ENCODE results near the gene GNAI2. TPM values are rescaled to one million over a fixed set of nuclear protein-coding genes. Genes with fewer than 3 reads are reported as not detected.

The GNAI2 gene
- total RNA-seq, 5 donors from 2014 or later (not counting 1 experiment from before 2014, with no cell fraction given) = 257 to 313 (median 287) TPM

GRCh38 chr3:50254577-50255250 lies 18.7 kb downstream of the GNAI2 start:
- Mint-ChIP-seq H3K4me1 (peaks cover 23 to 34% (median 33%) of the 10 kb centered on the region in 3 donors), H3K9me3 (no peaks in the 10 kb centered on the region), H3K27me3 (no peaks in the 10 kb centered on the region), H3K27ac (no peak overlapping the region), H3K4me3 (no peak overlapping the region), H3K36me3 (peaks cover 37% of the 10 kb centered on the region)
- no peak for ATAC-seq (replicated peaks in 1 of 4)
- WGBS (ENCODE audit: insufficient coverage) = 91% methylated on average over 5 of the region's 8 CpGs
- ChIA-PET POLR2A (no interaction called here), CTCF (no interaction called here)
- peak in 2 of 35 experiments; percentile 17 to 48 for DNase-seq
- H3K4me3 ChIP-seq (ENCODE audit: control insufficient read depth in 1 of 2, extremely low read depth in 1 of 2, low read length in 1 of 2) = no peak overlapping the region
- H3K9me3 ChIP-seq = no peaks in the 10 kb centered on the region
- H3K36me3 ChIP-seq (ENCODE audit: control insufficient read depth in 2 of 2, extremely low read depth in 1 of 2, insufficient read depth in 1 of 2, low read length in 1 of 2) = peaks cover 23 to 83% of the 10 kb centered on the region in 2 donors
- H3K27ac ChIP-seq (ENCODE audit: low read length) = no peak overlapping the region
- no peaks in the 10 kb centered on the region for H3K27me3 ChIP-seq (replicated peaks in 1 of 2; ENCODE audit: control insufficient read depth in 2 of 2, extremely low read depth in 1 of 2, insufficient read depth in 2 of 2, low read length in 1 of 2)
- H3K4me1 ChIP-seq (ENCODE audit: control insufficient read depth in 1 of 2, extremely low read depth in 1 of 2, insufficient read depth in 2 of 2, low read length in 2 of 2) = peaks cover under 1 to 47% of the 10 kb centered on the region in 2 experiments

DNA sequence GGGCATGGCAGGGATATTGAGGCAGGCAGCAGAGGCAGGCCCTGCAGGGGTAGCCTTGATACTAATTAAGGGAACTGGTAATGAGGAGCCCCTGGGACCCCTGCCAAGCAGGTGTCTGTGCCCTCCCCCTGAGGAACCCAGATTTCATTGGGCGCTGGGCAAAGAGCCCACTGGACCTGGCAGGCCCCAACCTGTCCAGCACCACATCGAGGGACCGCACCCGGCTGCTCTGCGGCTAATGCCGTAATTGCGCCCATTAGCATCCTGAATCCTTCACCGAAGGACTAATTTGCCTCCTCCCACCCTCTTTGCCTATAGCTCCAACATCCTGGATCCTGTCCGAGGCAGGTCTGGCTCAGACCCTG lies 19.2 kb downstream of the GNAI2 start:
- H3K4me1 Mint-ChIP-seq = peaks cover 22 to 31% (median 30%) of the 10 kb centered on the region in 3 donors
- no peaks in the 10 kb centered on the region for H3K27me3 Mint-ChIP-seq
- ATAC-seq (replicated peaks in 1 of 4) (no peak), DNase-seq (no peak)
- CTCF ChIA-PET = no interaction called here
- no peak overlapping the region for H3K4me3 Mint-ChIP-seq
- no peak overlapping the region for H3K27ac Mint-ChIP-seq
- H3K4me3 ChIP-seq (ENCODE audit: control insufficient read depth in 1 of 2, extremely low read depth in 1 of 2, low read length in 1 of 2) = no peak overlapping the region
- POLR2A ChIA-PET = interaction anchor here in 1 of 2 donors (0.7 kb wide), 1 partner anchor 26 kb away, joined by 8 read pairs; no protein-coding TSS in a partner anchor
- no peak overlapping the region for H3K27ac ChIP-seq (ENCODE audit: low read length)
- H3K9me3 ChIP-seq = no peaks in the 10 kb centered on the region
- H3K36me3 Mint-ChIP-seq = peaks cover 37% of the 10 kb centered on the region
- H3K27me3 ChIP-seq (replicated peaks in 1 of 2; ENCODE audit: control insufficient read depth in 2 of 2, extremely low read depth in 1 of 2, insufficient read depth in 2 of 2, low read length in 1 of 2) = no peaks in the 10 kb centered on the region
- peaks cover 23 to 78% of the 10 kb centered on the region in 2 donors for H3K36me3 ChIP-seq (ENCODE audit: control insufficient read depth in 2 of 2, extremely low read depth in 1 of 2, insufficient read depth in 1 of 2, low read length in 1 of 2)
- peaks cover 2 to 45% of the 10 kb centered on the region in 2 experiments for H3K4me1 ChIP-seq (ENCODE audit: control insufficient read depth in 1 of 2, extremely low read depth in 1 of 2, insufficient read depth in 2 of 2, low read length in 2 of 2)
- 98% methylated on average over 7 of the region's 9 CpGs for WGBS (ENCODE audit: insufficient coverage)
- no peaks in the 10 kb centered on the region for H3K9me3 Mint-ChIP-seq

DNA sequence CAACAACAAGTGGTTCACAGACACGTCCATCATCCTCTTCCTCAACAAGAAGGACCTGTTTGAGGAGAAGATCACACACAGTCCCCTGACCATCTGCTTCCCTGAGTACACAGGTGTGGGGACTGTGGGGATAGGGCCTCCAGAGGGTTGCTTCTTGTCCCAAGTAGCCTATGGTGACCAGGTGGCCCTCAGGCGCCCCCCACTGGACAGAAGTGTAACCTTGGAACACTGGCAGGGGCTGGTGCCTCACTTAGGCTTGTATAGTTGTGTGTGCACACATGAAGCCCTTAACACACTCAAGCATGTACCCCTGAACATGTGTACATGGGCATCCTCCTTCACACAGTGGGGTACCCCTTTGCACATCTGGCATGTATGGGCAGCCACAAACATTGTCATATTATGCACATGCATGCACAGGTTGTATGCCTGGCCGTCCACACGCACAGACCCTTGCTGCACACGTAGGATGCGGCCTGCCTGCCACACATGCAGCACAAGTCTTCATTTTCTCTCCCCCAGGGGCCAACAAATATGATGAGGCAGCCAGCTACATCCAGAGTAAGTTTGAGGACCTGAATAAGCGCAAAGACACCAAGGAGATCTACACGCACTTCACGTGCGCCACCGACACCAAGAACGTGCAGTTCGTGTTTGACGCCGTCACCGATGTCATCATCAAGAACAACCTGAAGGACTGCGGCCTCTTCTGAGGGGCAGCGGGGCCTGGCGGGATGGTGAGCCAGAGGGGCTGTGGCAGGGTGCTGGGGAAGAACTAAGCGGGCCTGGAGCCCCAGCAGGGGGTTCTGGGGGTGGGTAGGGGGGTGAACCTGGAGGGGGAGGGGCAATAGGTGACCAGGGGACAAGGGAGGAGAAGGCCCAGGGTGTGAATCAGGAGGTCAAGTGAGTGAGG lies 21.2 kb downstream of the GNAI2 start:
- POLR2A ChIA-PET = no interaction called here
- H3K27me3 ChIP-seq (replicated peaks in 1 of 2; ENCODE audit: control insufficient read depth in 2 of 2, extremely low read depth in 1 of 2, insufficient read depth in 2 of 2, low read length in 1 of 2) = peaks cover 0 to 3% of the 10 kb centered on the region in 2 experiments

GRCh38 chr3:50258029-50258680 lies 22.2 kb downstream of the GNAI2 start:
- WGBS (ENCODE audit: insufficient coverage) = 100% methylated on average over 5 of the region's 17 CpGs
- Histone ChIP-seq H3K4me1 (ENCODE audit: control insufficient read depth in 1 of 2, extremely low read depth in 1 of 2, insufficient read depth in 2 of 2, low read length in 2 of 2) (peaks cover 2 to 27% of the 10 kb centered on the region in 2 experiments), H3K27ac (ENCODE audit: low read length) (no peak overlapping the region), H3K27me3 (replicated peaks in 1 of 2; ENCODE audit: control insufficient read depth in 2 of 2, extremely low read depth in 1 of 2, insufficient read depth in 2 of 2, low read length in 1 of 2) (peaks cover 0 to 3% of the 10 kb centered on the region in 2 experiments), H3K9me3 (no peaks in the 10 kb centered on the region), H3K4me3 (ENCODE audit: control insufficient read depth in 1 of 2, extremely low read depth in 1 of 2, low read length in 1 of 2) (no peak overlapping the region), H3K36me3 (ENCODE audit: control insufficient read depth in 2 of 2, extremely low read depth in 1 of 2, insufficient read depth in 1 of 2, low read length in 1 of 2) (peaks cover 21 to 55% of the 10 kb centered on the region in 2 donors)
- Mint-ChIP-seq H3K4me3 (no peak overlapping the region), H3K27me3 (no peaks in the 10 kb centered on the region), H3K36me3 (peaks cover 32% of the 10 kb centered on the region), H3K9me3 (no peaks in the 10 kb centered on the region), H3K4me1 (peaks cover 11 to 19% (median 18%) of the 10 kb centered on the region in 3 donors), H3K27ac (no peak overlapping the region)
- ChIA-PET POLR2A (interaction anchor here in 1 of 2 donors (0.6 kb wide), 1 partner anchor 17 kb away, joined by 10 read pairs; no protein-coding TSS in a partner anchor), CTCF (interaction anchor here (0.5 to 2.5 kb wide), 5 partner anchors 11 to 74 kb away, joined by 3 to 17 read pairs (median 3); no protein-coding TSS in a partner anchor)
- no peak for DNase-seq
- no peak for ATAC-seq (replicated peaks in 1 of 4)

More for the DNA sequence above, 21.2 kb downstream of the GNAI2 start:
- Histone ChIP-seq H3K36me3 (ENCODE audit: control insufficient read depth in 2 of 2, extremely low read depth in 1 of 2, insufficient read depth in 1 of 2, low read length in 1 of 2) (peaks cover 21 to 64% of the 10 kb centered on the region in 2 donors), H3K9me3 (no peaks in the 10 kb centered on the region), H3K27ac (ENCODE audit: low read length) (no peak overlapping the region), H3K4me3 (ENCODE audit: control insufficient read depth in 1 of 2, extremely low read depth in 1 of 2, low read length in 1 of 2) (no peak overlapping the region), H3K4me1 (ENCODE audit: control insufficient read depth in 1 of 2, extremely low read depth in 1 of 2, insufficient read depth in 2 of 2, low read length in 2 of 2) (peaks cover 2 to 34% of the 10 kb centered on the region in 2 experiments)
- no peaks in the 10 kb centered on the region for H3K27me3 Mint-ChIP-seq
- H3K9me3 Mint-ChIP-seq = no peaks in the 10 kb centered on the region
- WGBS (ENCODE audit: insufficient coverage) = 100% methylated on average over 14 of the region's 20 CpGs
- H3K4me3 Mint-ChIP-seq = no peak overlapping the region
- peaks cover 12 to 19% (median 18%) of the 10 kb centered on the region in 3 donors for H3K4me1 Mint-ChIP-seq
- ATAC-seq (replicated peaks in 1 of 4) (no peak), DNase-seq (peak in 6 of 35 experiments; percentile 26 to 50 (median 36))
- peaks cover 32% of the 10 kb centered on the region for H3K36me3 Mint-ChIP-seq
- CTCF ChIA-PET = interaction anchor here (0.7 to 2.0 kb wide), 4 partner anchors 10 to 67 kb away, joined by 3 to 6 read pairs (median 4); no protein-coding TSS in a partner anchor
- H3K27ac Mint-ChIP-seq = peak overlapping the region in 1 of 2 donors; percentile 50

DNA sequence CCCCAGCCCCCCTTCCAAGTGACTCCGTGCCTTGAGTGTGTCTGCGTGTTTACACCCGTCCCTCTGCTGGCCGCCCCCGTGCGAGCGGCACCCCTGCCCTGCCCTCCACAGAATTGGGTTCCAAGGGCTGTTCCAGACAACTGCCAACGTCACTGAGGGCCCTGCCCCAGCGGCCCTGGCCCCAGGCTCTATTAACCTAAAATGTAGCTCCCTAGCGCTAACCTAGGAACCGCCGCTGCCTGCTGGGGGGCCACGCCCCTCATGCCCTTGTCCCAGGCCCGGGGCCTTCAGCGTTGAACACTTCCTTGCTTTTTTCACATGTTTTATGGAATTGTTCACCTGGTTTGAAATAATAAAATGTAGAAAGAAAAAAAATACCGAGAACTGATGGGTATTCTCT lies 23.0 kb downstream of the GNAI2 start:
- Mint-ChIP-seq H3K4me1 (peaks cover 5 to 11% (median 11%) of the 10 kb centered on the region in 3 donors), H3K36me3 (peaks cover 24% of the 10 kb centered on the region), H3K27ac (no peak overlapping the region), H3K4me3 (peak overlapping the region in 1 of 3 donors; percentile 76), H3K9me3 (no peaks in the 10 kb centered on the region), H3K27me3 (no peaks in the 10 kb centered on the region)
- 94% methylated on average over 16 of the region's 16 CpGs for WGBS (ENCODE audit: insufficient coverage)
- no peak for DNase-seq
- Histone ChIP-seq H3K36me3 (ENCODE audit: control insufficient read depth in 2 of 2, extremely low read depth in 1 of 2, insufficient read depth in 1 of 2, low read length in 1 of 2) (peaks cover 21 to 48% of the 10 kb centered on the region in 2 donors), H3K9me3 (no peaks in the 10 kb centered on the region), H3K4me1 (ENCODE audit: control insufficient read depth in 1 of 2, extremely low read depth in 1 of 2, insufficient read depth in 2 of 2, low read length in 2 of 2) (peaks cover 2 to 21% of the 10 kb centered on the region in 2 experiments), H3K27ac (ENCODE audit: low read length) (no peak overlapping the region), H3K4me3 (ENCODE audit: control insufficient read depth in 1 of 2, extremely low read depth in 1 of 2, low read length in 1 of 2) (no peak overlapping the region), H3K27me3 (replicated peaks in 1 of 2; ENCODE audit: control insufficient read depth in 2 of 2, extremely low read depth in 1 of 2, insufficient read depth in 2 of 2, low read length in 1 of 2) (peaks cover 0 to 3% of the 10 kb centered on the region in 2 experiments)
- CTCF ChIA-PET = interaction anchor here (0.5 to 2.5 kb wide), 10 partner anchors 9 to 1350 kb away, joined by 3 to 17 read pairs (median 3); no protein-coding TSS in a partner anchor
- ATAC-seq (replicated peaks in 1 of 4) = no peak
- POLR2A ChIA-PET = interaction anchor here in 1 of 2 donors (0.6 kb wide), 2 partner anchors 18 kb away, joined by 6 to 10 read pairs; no protein-coding TSS in a partner anchor

All from T-cell (primary cell).